H1 (cell line): ENCODE results near the gene NLRP1. TPM values are rescaled to one million over a fixed set of nuclear protein-coding genes. Genes with fewer than 3 reads are reported as not detected.

Experiments used
- CTCF ChIA-PET: fragments of 300-600 bp; sonication (Branson Sonifier 250); formaldehyde crosslinking; loops from one replicate; lab custom pipeline; 2021; ENCODE audit not compliant: partially characterized antibody; lab: Charles Lee
- POLR2A ChIA-PET: fragments of 300-600 bp; sonication (Branson Sonifier 250); formaldehyde crosslinking; loops from one replicate; lab custom pipeline; 2021; ENCODE audit warnings: inconsistent platforms; ENCODE audit not compliant: partially characterized antibody; lab: Charles Lee
- DNase-seq, 2 experiments: peaks; one replicate each; pipeline versions ENCODE4 v3.0.0 to v3.0.0-alpha.2; 2010 to 2022; ENCODE audit warnings: low spot score in 2 of 2, low read depth in 1 of 2, mixed read lengths in 1 of 2
- FAIRE-seq: peaks from 2 replicates; lab custom pipeline; 2011; peaks lifted over from hg19 to GRCh38; lab: Jason Lieb, UNC
- H2AFZ ChIP-seq: 2 replicates; pipeline ENCODE4 v1.8.1; 2012; ENCODE audit warnings: low read length, inconsistent platforms
- H2AK5ac ChIP-seq: 2 replicates; pipeline ENCODE4 v1.6.1; 2013; ENCODE audit warnings: low read depth, low read length
- H2BK120ac ChIP-seq: replicated peaks from 2 replicates; pipeline ENCODE3; 2013; ENCODE audit warnings: low read depth, low read length, inconsistent platforms
- H2BK12ac ChIP-seq: 2 replicates; pipeline ENCODE4 v1.6.1; 2013; ENCODE audit warnings: low read depth, low read length
- H2BK15ac ChIP-seq: 2 replicates; pipeline ENCODE4 v1.6.1; 2013; ENCODE audit warnings: low read length
- H2BK20ac ChIP-seq: 2 replicates; pipeline ENCODE4 v1.6.1; 2013; ENCODE audit warnings: low read length
- H2BK5ac ChIP-seq: 2 replicates; pipeline ENCODE4 v1.6.1; 2013; ENCODE audit warnings: low read depth, low read length
- H3K14ac ChIP-seq: 2 replicates; pipeline ENCODE4 v1.6.1; 2013; ENCODE audit warnings: inconsistent platforms; ENCODE audit not compliant: insufficient read length
- H3K18ac ChIP-seq: 2 replicates; pipeline ENCODE4 v1.6.1; 2013; ENCODE audit warnings: low read length; ENCODE audit errors: extremely low read depth
- H3K23ac ChIP-seq: 2 replicates; pipeline ENCODE4 v1.6.1; 2013; ENCODE audit warnings: inconsistent platforms; ENCODE audit not compliant: insufficient read length
- H3K23me2 ChIP-seq: 2 replicates; pipeline ENCODE4 v1.6.1; 2013; ENCODE audit warnings: low read depth, low read length
- H3K27ac ChIP-seq: 2 replicates; pipeline ENCODE4 v1.6.1; 2011; ENCODE audit warnings: low read depth, low read length, inconsistent platforms
- H3K27me3 ChIP-seq, 4 experiments: replicated peaks in 1 of 4; 1 replicate in 1 of 4; 2 replicates in 3 of 4; pipeline versions ENCODE4 v1.6.1 to v1.8.1; 2011 to 2013; ENCODE audit warnings: low read length in 3 of 4, mild to moderate bottlenecking in 3 of 4, inconsistent platforms in 2 of 4, mixed read lengths in 2 of 4, moderate library complexity in 1 of 4; ENCODE audit not compliant: control insufficient read depth in 3 of 4, insufficient read depth in 3 of 4; ENCODE audit errors: extremely low read depth in 1 of 4
- H3K36me3 ChIP-seq, 4 experiments: 2 replicates each; pipeline versions ENCODE4 v1.6.1 to v1.8.1; 2011 to 2013; ENCODE audit warnings: mild to moderate bottlenecking in 4 of 4, low read length in 3 of 4, moderate library complexity in 2 of 4, control low read depth in 1 of 4, inconsistent platforms in 1 of 4; ENCODE audit not compliant: insufficient read depth in 4 of 4, control insufficient read depth in 2 of 4
- H3K4ac ChIP-seq: replicated peaks from 2 replicates; pipeline ENCODE3; 2013; ENCODE audit warnings: low read length, low read depth, mixed read lengths, inconsistent platforms; ENCODE audit not compliant: insufficient read length
- H3K4me1 ChIP-seq, 4 experiments: replicated peaks in 1 of 4; 1 replicate in 1 of 4; 2 replicates in 3 of 4; pipeline versions ENCODE4 v1.6.1 to v1.8.1; 2011 to 2013; ENCODE audit warnings: low read length in 3 of 4, inconsistent platforms in 2 of 4, mixed read lengths in 1 of 4; ENCODE audit not compliant: insufficient read depth in 4 of 4, control insufficient read depth in 3 of 4
- H3K4me2 ChIP-seq, 2 experiments: 2 replicates each; pipeline versions ENCODE4 v1.6.1 to v1.8.1; 2011 to 2013; ENCODE audit warnings: low read depth in 2 of 2, low read length in 2 of 2, control low read depth in 1 of 2, inconsistent platforms in 1 of 2, mild to moderate bottlenecking in 1 of 2; ENCODE audit not compliant: insufficient read depth in 1 of 2
- H3K4me3 ChIP-seq, 4 experiments: fragments of 200-600, 300-600 bp in 1 of 4; sonication (generic), shearing (Covaris generic), sonication (Bioruptor Twin) in 1 of 4; 2 replicates each; pipeline versions ENCODE4 v1.5.1 to v1.8.1; 2011 to 2016; ENCODE audit warnings: low read length in 4 of 4, low read depth in 3 of 4, control low read depth in 2 of 4, inconsistent platforms in 2 of 4, mild to moderate bottlenecking in 2 of 4, mixed read lengths in 1 of 4, moderate library complexity in 1 of 4; ENCODE audit not compliant: insufficient read depth in 2 of 4; ENCODE audit errors: extremely low read depth in 1 of 4
- H3K56ac ChIP-seq: replicated peaks from 2 replicates; pipeline ENCODE3; 2013; ENCODE audit warnings: low read depth, mild to moderate bottlenecking, mixed read lengths, low read length, inconsistent platforms; ENCODE audit not compliant: insufficient read length
- H3K79me1 ChIP-seq: 2 replicates; pipeline ENCODE4 v1.6.1; 2013; ENCODE audit warnings: low read depth, low read length, control low read depth
- H3K79me2 ChIP-seq, 2 experiments: 2 replicates each; pipeline versions ENCODE4 v1.6.1 to v1.8.1; 2012 to 2013; ENCODE audit warnings: low read length in 2 of 2, mild to moderate bottlenecking in 2 of 2, inconsistent platforms in 1 of 2; ENCODE audit not compliant: insufficient read depth in 2 of 2, control insufficient read depth in 1 of 2
- H3K9ac ChIP-seq, 4 experiments: replicated peaks in 1 of 4; 1 replicate in 1 of 4; 2 replicates in 3 of 4; pipeline versions ENCODE4 v1.6.1 to v1.8.1; 2011 to 2013; ENCODE audit warnings: low read depth in 3 of 4, low read length in 3 of 4, control low read depth in 2 of 4, mild to moderate bottlenecking in 2 of 4, moderate library complexity in 2 of 4, inconsistent platforms in 1 of 4; ENCODE audit errors: extremely low read depth in 1 of 4
- H3K9me3 ChIP-seq, 2 experiments: 2 replicates each; pipeline versions ENCODE4 v1.6.1 to v1.8.1; 2012 to 2013; ENCODE audit warnings: mild to moderate bottlenecking in 2 of 2, moderate library complexity in 2 of 2, control low read depth in 1 of 2, inconsistent platforms in 1 of 2, low read depth in 1 of 2, low read length in 1 of 2, mixed read lengths in 1 of 2; ENCODE audit not compliant: insufficient read depth in 2 of 2
- H4K20me1 ChIP-seq, 2 experiments: replicated peaks in 1 of 2; 2 replicates each; pipeline versions ENCODE3 to v1.8.1; 2011 to 2013; ENCODE audit warnings: inconsistent platforms in 2 of 2, low read length in 2 of 2, mild to moderate bottlenecking in 1 of 2; ENCODE audit not compliant: insufficient read depth in 2 of 2, control insufficient read depth in 1 of 2
- H4K5ac ChIP-seq: 2 replicates; pipeline ENCODE4 v1.6.1; 2013; ENCODE audit warnings: low read length, low read depth, mixed read lengths, inconsistent platforms; ENCODE audit not compliant: insufficient read length
- H4K8ac ChIP-seq: 2 replicates; pipeline ENCODE4 v1.8.0; 2013; ENCODE audit warnings: mild to moderate bottlenecking, moderate library complexity, low read length, inconsistent platforms; ENCODE audit not compliant: insufficient read depth; ENCODE audit errors: extremely low read depth
- H4K91ac ChIP-seq: replicated peaks from 2 replicates; pipeline ENCODE3; 2013; ENCODE audit warnings: low read length, mixed read lengths, inconsistent platforms; ENCODE audit not compliant: insufficient read length
- BACH1 ChIP-seq: IDR thresholded peaks from 2 replicates; pipeline ENCODE4 v1.6.1; 2012; ENCODE audit warnings: low read length, improper control_type of control experiment
- CEBPB ChIP-seq: IDR thresholded peaks from 2 replicates; pipeline ENCODE4 v1.6.1; 2012; ENCODE audit warnings: low read depth, low read length
- KDM1A ChIP-seq: fragments of 200-600, 300-600 bp; sonication (generic); IDR thresholded peaks from 2 replicates; pipeline ENCODE4 v1.7.1; 2016; ENCODE audit warnings: mild to moderate bottlenecking, low read length, borderline replicate concordance
- KDM5A ChIP-seq: fragments of 200-600 bp; IDR thresholded peaks from 2 replicates; pipeline ENCODE4 v1.7.1; 2012; ENCODE audit warnings: mild to moderate bottlenecking, low read length, inconsistent platforms, mixed read lengths
- MAX ChIP-seq: IDR thresholded peaks from 2 replicates; pipeline ENCODE4 v1.6.1; 2012; ENCODE audit warnings: inconsistent platforms
- SIN3A ChIP-seq, 2 experiments: IDR thresholded peaks in 1 of 2; conservative IDR thresholded peaks in 1 of 2; 2 replicates each; pipeline ENCODE4 v1.6.1; 2011 to 2012; ENCODE audit warnings: low read length in 2 of 2, improper control_type of control experiment in 1 of 2, low read depth in 1 of 2, mild to moderate bottlenecking in 1 of 2
- SP2 ChIP-seq: IDR thresholded peaks from 2 replicates; pipeline ENCODE4 v1.6.1; 2012; ENCODE audit warnings: mild to moderate bottlenecking, low read length, inconsistent platforms
- SRF ChIP-seq: IDR thresholded peaks from 2 replicates; pipeline ENCODE4 v1.6.1; 2011; ENCODE audit warnings: mild to moderate bottlenecking, low read depth, low read length, moderate library complexity
- TBP ChIP-seq: IDR thresholded peaks from 2 replicates; pipeline ENCODE4 v1.6.1; 2011; ENCODE audit warnings: low read depth, low read length, improper control_type of control experiment
- WGBS, 2 experiments: shearing (Covaris generic) in 1 of 2; methylation state at CpG; one replicate each; pipeline versions ENCODE4 v1.1.6 to v1.1.7; 2013 to 2015; ENCODE audit warnings: low lambda C conversion rate in 2 of 2, mixed read lengths in 2 of 2, inconsistent platforms in 1 of 2, low coverage in 1 of 2, missing lambda C conversion rate in 1 of 2; ENCODE audit not compliant: insufficient replicate concordance in 2 of 2, insufficient coverage in 1 of 2, insufficient read length in 1 of 2; ENCODE audit errors: extremely low coverage in 1 of 2, missing lambda C conversion rate in 1 of 2; 5-methylcytosine and 5-hydroxymethylcytosine counted together
- polyA plus RNA-seq, 7 experiments: library from polyadenylated mRNA; depleted of rRNA in 3 of 7; stranded (reverse) in 5 of 7; unstranded in 2 of 7; fragments of >200 nt in 5 of 7; fragments of 200-250 nt in 2 of 7; gene quantifications; 1 replicate in 5 of 7; 2 replicates in 1 of 7; 4 replicates in 1 of 7; pipeline versions ENCODE4 v1.2.1 to v1.2.3, GENCODE V29; 2011 to 2013; ENCODE audit warnings: missing spikeins in 2 of 7, mixed read lengths in 2 of 7
- total RNA-seq: library from RNA; stranded (reverse); fragmentation: NEBNext Ultra II Directional; extraction: Animal tissue kit (Norgen Biotek cat#: 25700); gene quantifications from 2 replicates; pipeline ENCODE4 v1.2.1, GENCODE V29; 2021
- TF ChIP-seq, protein P1 (sequence below): IDR thresholded peaks from 2 replicates; pipeline ENCODE4 v1.6.1; 2012; ENCODE audit warnings: low read length, inconsistent platforms

The NLRP1 gene
- total and polyA plus RNA-seq, 2 of the 8 experiments (the other 6 are each of a cell fraction or from before 2014, with no cell fraction given), result 8.6 to 10.4 TPM

GRCh38 chr17:5582209-5583185 lies 1.8 kb downstream of the NLRP1 start:
- Histone ChIP-seq H3K4me3 (no peak overlapping the region), H3K9ac (no peak overlapping the region)
- TF ChIP-seq SRF (no peak), BACH1 (no peak), KDM5A (no peak), KDM1A (no peak), SIN3A (conservative IDR thresholded peaks at IDR 0.05 in 1 of 2, IDR thresholded peaks at IDR 0.05 in 1 of 2; ENCODE audit: low read depth in 1 of 2, low read length in 2 of 2) (no peak), TBP (no peak), MAX (no peak), SP2 (no peak), CEBPB (no peak)
- TF ChIP-seq, protein P1, sequence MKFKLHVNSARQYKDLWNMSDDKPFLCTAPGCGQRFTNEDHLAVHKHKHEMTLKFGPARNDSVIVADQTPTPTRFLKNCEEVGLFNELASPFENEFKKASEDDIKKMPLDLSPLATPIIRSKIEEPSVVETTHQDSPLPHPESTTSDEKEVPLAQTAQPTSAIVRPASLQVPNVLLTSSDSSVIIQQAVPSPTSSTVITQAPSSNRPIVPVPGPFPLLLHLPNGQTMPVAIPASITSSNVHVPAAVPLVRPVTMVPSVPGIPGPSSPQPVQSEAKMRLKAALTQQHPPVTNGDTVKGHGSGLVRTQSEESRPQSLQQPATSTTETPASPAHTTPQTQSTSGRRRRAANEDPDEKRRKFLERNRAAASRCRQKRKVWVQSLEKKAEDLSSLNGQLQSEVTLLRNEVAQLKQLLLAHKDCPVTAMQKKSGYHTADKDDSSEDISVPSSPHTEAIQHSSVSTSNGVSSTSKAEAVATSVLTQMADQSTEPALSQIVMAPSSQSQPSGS, result no peak

More at GRCh38 chr17:5582209-5583185, 1.8 kb downstream of the NLRP1 start:
- no peak overlapping the region for H3K14ac ChIP-seq
- H3K27ac ChIP-seq, result no peak overlapping the region
- CTCF ChIA-PET, result interaction anchor here (0.5 to 2.4 kb wide), 4 partner anchors 9 to 859 kb away, joined by 3 to 14 read pairs (median 4); no protein-coding TSS in a partner anchor
- H4K20me1 ChIP-seq, result no peaks in the 10 kb centered on the region
- H3K23ac ChIP-seq, result no peak overlapping the region
- no peak overlapping the region for H3K56ac ChIP-seq
- H3K4ac ChIP-seq, result no peak overlapping the region
- DNase-seq (no peak), FAIRE-seq (no peak)
- WGBS, 2 experiments, result 88% methylated on average over 11 of the region's 11 CpGs; no CpG with 5 or more reads in 1 of the 2 experiments
- POLR2A ChIA-PET, result no interaction called here
- no peak overlapping the region for H4K91ac ChIP-seq
- no peaks in the 10 kb centered on the region for H3K79me1 ChIP-seq
- no peak overlapping the region for H2BK20ac ChIP-seq
- peak overlapping the region; percentile 14 for H4K8ac ChIP-seq
- no peaks in the 10 kb centered on the region for H3K9me3 ChIP-seq
- no peaks in the 10 kb centered on the region for H3K79me2 ChIP-seq
- H2AFZ ChIP-seq, result no peak overlapping the region
- no peaks in the 10 kb centered on the region for H3K27me3 ChIP-seq
- H3K4me2 ChIP-seq, result no peak overlapping the region
- H2BK15ac ChIP-seq, result no peak overlapping the region
- no peak overlapping the region for H3K18ac ChIP-seq
- H2AK5ac ChIP-seq, result no peak overlapping the region
- H2BK120ac ChIP-seq, result no peak overlapping the region
- H3K36me3 ChIP-seq, result no peaks in the 10 kb centered on the region
- H3K23me2 ChIP-seq, result no peaks in the 10 kb centered on the region
- no peak overlapping the region for H2BK12ac ChIP-seq
- no peak overlapping the region for H4K5ac ChIP-seq
- H2BK5ac ChIP-seq, result no peak overlapping the region
- H3K4me1 ChIP-seq, result peaks cover 0 to 3% (median 0%) of the 10 kb centered on the region in 4 experiments; a peak in 1 of 7 replicates
